ENCODE results near the gene CLDN2. TPM values are rescaled to one million over a fixed set of nuclear protein-coding genes. Genes with fewer than 3 reads are reported as not detected.

CLDN2 gene
- total RNA-seq, 1 experiment from 2014 or later = not detected

- Histone ChIP-seq H3K4me1 (ENCODE audit: insufficient read depth, low read length, poor library complexity, severe bottlenecking) (no peaks in the 10 kb centered on the region), H3K27ac (ENCODE audit: low read depth, low read length, poor library complexity, severe bottlenecking) (no peak overlapping the region), H3K27me3 (replicated peaks; ENCODE audit: insufficient read depth, low read depth, low read length, poor library complexity) (no peaks in the 10 kb centered on the region), H3K36me3 (ENCODE audit: insufficient read depth, low read length, poor library complexity, severe bottlenecking) (no peaks in the 10 kb centered on the region), H3K4me3 (ENCODE audit: low read depth, low read length, poor library complexity, severe bottlenecking) (no peak overlapping the region), H3K9me3 (ENCODE audit: low read depth, low read length, poor library complexity, severe bottlenecking) (no peaks in the 10 kb centered on the region)
- peak; percentile 40 for DNase-seq (ENCODE audit: low spot score)
- CTCF ChIA-PET = no interaction called here
- BruUV-seq (replicated peaks) = no TSS peak
- no peak for TF ChIP-seq EZH2 (IDR thresholded peaks at IDR 0.05; ENCODE audit: borderline replicate concordance, low read depth, low read length, poor library complexity, severe bottlenecking)
- TF ChIP-seq CTCF (conservative IDR thresholded peaks at IDR 0.05; ENCODE audit: low read depth, low read length) = peak; percentile 64
- intact Hi-C loops (cut with micrococcal nuclease; ENCODE audit: unreplicated experiment) = loop anchor here (2.0 kb wide), 1 partner anchor 58 kb away; no protein-coding TSS in a partner anchor
- POLR2A ChIA-PET (ENCODE audit: low non-redundant PET) = no interaction called here
Measured at GRCh38 chrX:106952988-106953387, 32.8 kb downstream of the CLDN2 start.

GRCh38 chrX:106954041-106954440 is 33.8 kb downstream of the CLDN2 start:
- ChIA-PET CTCF (no interaction called here), POLR2A (ENCODE audit: low non-redundant PET) (no interaction called here)
- BruUV-seq (replicated peaks) = no TSS peak
- Histone ChIP-seq H3K36me3 (ENCODE audit: insufficient read depth, low read length, poor library complexity, severe bottlenecking) (no peaks in the 10 kb centered on the region), H3K27me3 (replicated peaks; ENCODE audit: insufficient read depth, low read depth, low read length, poor library complexity) (no peaks in the 10 kb centered on the region), H3K4me1 (ENCODE audit: insufficient read depth, low read length, poor library complexity, severe bottlenecking) (no peaks in the 10 kb centered on the region), H3K9me3 (ENCODE audit: low read depth, low read length, poor library complexity, severe bottlenecking) (no peaks in the 10 kb centered on the region), H3K27ac (ENCODE audit: low read depth, low read length, poor library complexity, severe bottlenecking) (no peak overlapping the region), H3K4me3 (ENCODE audit: low read depth, low read length, poor library complexity, severe bottlenecking) (no peak overlapping the region)
- TF ChIP-seq EZH2 (IDR thresholded peaks at IDR 0.05; ENCODE audit: borderline replicate concordance, low read depth, low read length, poor library complexity, severe bottlenecking) (no peak), CTCF (conservative IDR thresholded peaks at IDR 0.05; ENCODE audit: low read depth, low read length) (no peak)
- intact Hi-C loops (cut with micrococcal nuclease; ENCODE audit: unreplicated experiment) = no loop called here
- DNase-seq (ENCODE audit: low spot score) = no peak

GRCh38 chrX:106955004-106955772 is 35.0 kb downstream of the CLDN2 start:
- ChIA-PET CTCF (no interaction called here), POLR2A (ENCODE audit: low non-redundant PET) (no interaction called here)
- no peak for TF ChIP-seq CTCF (conservative IDR thresholded peaks at IDR 0.05; ENCODE audit: low read depth, low read length)
- TF ChIP-seq EZH2 (IDR thresholded peaks at IDR 0.05; ENCODE audit: borderline replicate concordance, low read depth, low read length, poor library complexity, severe bottlenecking) = no peak
- intact Hi-C loops (cut with micrococcal nuclease; ENCODE audit: unreplicated experiment) = no loop called here
- Histone ChIP-seq H3K36me3 (ENCODE audit: insufficient read depth, low read length, poor library complexity, severe bottlenecking) (no peaks in the 10 kb centered on the region), H3K27ac (ENCODE audit: low read depth, low read length, poor library complexity, severe bottlenecking) (no peak overlapping the region), H3K4me1 (ENCODE audit: insufficient read depth, low read length, poor library complexity, severe bottlenecking) (no peaks in the 10 kb centered on the region), H3K9me3 (ENCODE audit: low read depth, low read length, poor library complexity, severe bottlenecking) (no peaks in the 10 kb centered on the region), H3K4me3 (ENCODE audit: low read depth, low read length, poor library complexity, severe bottlenecking) (no peak overlapping the region), H3K27me3 (replicated peaks; ENCODE audit: insufficient read depth, low read depth, low read length, poor library complexity) (no peaks in the 10 kb centered on the region)
- no peak for DNase-seq (ENCODE audit: low spot score)
- BruUV-seq (replicated peaks) = no TSS peak

Measured in A673 (cell line).